Measurements from ENCODE around the gene STIM1.
A peak's percentile ranks its signal among the peaks of the same experiment; 100 is the strongest.

Gene STIM1

DNA sequence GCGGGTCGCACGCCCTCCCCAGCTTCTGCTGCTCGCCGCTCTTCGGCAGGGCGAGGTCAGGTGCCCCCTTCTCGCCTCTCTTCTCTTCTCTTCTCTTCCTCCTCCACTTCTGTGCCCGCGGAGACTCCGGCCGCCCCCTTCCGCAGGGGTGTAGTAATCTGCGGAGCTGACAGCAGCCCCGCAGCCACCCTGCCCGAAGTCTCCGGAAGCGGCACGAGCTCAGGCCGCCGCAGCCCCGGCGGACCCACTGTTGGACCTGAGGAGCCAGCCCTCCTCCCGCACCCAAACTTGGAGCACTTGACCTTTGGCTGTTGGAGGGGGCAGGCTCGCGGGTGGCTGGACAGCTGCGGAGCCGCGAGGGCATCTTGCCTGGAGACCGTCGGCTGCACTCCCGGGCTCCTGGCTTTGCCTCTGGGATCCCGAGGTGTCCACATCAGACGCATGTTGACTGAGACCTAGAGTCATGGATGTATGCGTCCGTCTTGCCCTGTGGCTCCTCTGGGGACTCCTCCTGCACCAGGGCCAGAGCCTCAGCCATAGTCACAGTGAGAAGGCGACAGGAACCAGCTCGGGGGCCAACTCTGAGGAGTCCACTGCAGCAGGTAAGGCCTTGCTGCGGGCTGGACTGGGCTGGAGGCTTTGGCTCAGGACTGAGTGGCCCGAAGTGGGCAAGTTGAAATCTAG, 486 bp downstream of the STIM1 start:
- Histone ChIP-seq H3K27me3 (ENCODE audit: insufficient read depth, poor library complexity, severe bottlenecking) (no peaks in the 10 kb centered on the region), H3K4me3 (replicated peaks; ENCODE audit: insufficient read depth, low read length) (peak overlapping the region; percentile 87), H3K27ac (replicated peaks) (peak overlapping the region; percentile 90)
- TF ChIP-seq, protein P1, sequence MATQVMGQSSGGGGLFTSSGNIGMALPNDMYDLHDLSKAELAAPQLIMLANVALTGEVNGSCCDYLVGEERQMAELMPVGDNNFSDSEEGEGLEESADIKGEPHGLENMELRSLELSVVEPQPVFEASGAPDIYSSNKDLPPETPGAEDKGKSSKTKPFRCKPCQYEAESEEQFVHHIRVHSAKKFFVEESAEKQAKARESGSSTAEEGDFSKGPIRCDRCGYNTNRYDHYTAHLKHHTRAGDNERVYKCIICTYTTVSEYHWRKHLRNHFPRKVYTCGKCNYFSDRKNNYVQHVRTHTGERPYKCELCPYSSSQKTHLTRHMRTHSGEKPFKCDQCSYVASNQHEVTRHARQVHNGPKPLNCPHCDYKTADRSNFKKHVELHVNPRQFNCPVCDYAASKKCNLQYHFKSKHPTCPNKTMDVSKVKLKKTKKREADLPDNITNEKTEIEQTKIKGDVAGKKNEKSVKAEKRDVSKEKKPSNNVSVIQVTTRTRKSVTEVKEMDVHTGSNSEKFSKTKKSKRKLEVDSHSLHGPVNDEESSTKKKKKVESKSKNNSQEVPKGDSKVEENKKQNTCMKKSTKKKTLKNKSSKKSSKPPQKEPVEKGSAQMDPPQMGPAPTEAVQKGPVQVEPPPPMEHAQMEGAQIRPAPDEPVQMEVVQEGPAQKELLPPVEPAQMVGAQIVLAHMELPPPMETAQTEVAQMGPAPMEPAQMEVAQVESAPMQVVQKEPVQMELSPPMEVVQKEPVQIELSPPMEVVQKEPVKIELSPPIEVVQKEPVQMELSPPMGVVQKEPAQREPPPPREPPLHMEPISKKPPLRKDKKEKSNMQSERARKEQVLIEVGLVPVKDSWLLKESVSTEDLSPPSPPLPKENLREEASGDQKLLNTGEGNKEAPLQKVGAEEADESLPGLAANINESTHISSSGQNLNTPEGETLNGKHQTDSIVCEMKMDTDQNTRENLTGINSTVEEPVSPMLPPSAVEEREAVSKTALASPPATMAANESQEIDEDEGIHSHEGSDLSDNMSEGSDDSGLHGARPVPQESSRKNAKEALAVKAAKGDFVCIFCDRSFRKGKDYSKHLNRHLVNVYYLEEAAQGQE (IDR thresholded peaks at IDR 0.05; ENCODE audit: insufficient replicate concordance, low read depth) = no peak
- no peak for TF ChIP-seq POLR2AphosphoS5 (IDR thresholded peaks at IDR 0.05; ENCODE audit: low read depth)
- no peak for TF ChIP-seq GABPA (IDR thresholded peaks at IDR 0.05; ENCODE audit: low read depth)
- TF ChIP-seq SPI1 (IDR thresholded peaks at IDR 0.05; ENCODE audit: borderline replicate concordance, low read depth) = no peak
- TF ChIP-seq, protein P2, sequence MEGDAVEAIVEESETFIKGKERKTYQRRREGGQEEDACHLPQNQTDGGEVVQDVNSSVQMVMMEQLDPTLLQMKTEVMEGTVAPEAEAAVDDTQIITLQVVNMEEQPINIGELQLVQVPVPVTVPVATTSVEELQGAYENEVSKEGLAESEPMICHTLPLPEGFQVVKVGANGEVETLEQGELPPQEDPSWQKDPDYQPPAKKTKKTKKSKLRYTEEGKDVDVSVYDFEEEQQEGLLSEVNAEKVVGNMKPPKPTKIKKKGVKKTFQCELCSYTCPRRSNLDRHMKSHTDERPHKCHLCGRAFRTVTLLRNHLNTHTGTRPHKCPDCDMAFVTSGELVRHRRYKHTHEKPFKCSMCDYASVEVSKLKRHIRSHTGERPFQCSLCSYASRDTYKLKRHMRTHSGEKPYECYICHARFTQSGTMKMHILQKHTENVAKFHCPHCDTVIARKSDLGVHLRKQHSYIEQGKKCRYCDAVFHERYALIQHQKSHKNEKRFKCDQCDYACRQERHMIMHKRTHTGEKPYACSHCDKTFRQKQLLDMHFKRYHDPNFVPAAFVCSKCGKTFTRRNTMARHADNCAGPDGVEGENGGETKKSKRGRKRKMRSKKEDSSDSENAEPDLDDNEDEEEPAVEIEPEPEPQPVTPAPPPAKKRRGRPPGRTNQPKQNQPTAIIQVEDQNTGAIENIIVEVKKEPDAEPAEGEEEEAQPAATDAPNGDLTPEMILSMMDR (IDR thresholded peaks at IDR 0.05; ENCODE audit: insufficient read depth, low read length) = no peak
- peak in 1 of 2 experiments; percentile 79 for DNase-seq (ENCODE audit: low read depth in 1 of 2, low spot score in 1 of 2)

DNA sequence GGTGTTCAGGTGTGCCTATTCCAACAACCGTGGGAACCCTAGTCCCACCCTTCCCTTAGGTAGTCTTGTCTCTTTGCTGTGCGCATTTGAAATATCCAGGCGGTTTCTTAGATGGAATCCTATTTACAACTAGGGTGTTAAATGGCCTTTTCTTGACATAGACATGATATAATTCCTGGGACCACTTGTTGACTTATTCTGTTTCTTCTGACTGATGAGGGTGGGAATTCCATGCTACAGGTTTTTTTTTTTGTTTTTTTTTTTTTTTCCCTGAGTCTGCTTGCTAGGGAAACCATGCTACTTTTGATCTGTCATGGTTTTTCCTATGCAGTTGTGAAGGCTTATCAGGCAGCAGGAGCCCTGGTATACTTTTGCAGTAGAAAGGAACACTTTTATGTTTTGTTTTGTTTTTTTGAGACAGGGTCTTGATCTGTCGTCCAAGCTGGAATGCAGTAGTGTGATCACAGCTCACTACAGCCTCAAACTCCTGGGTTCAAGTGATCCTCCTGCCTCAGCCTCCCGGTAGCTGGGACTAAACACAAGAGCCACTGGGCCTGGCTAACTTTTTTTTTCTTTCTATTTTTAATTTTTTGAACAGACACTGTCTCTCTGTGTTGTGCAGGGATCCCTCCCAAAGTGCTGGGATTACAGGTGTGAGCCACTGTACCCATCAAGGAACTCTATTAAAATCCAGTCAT, 1.5 kb downstream of the STIM1 start:
- no peak for DNase-seq (ENCODE audit: low read depth in 1 of 2, low spot score in 1 of 2)
- Histone ChIP-seq H3K27me3 (ENCODE audit: insufficient read depth, poor library complexity, severe bottlenecking) (no peaks in the 10 kb centered on the region), H3K4me3 (replicated peaks; ENCODE audit: insufficient read depth, low read length) (peak overlapping the region; percentile 87), H3K27ac (replicated peaks) (peak overlapping the region; percentile 90)
- TF ChIP-seq POLR2AphosphoS5 (IDR thresholded peaks at IDR 0.05; ENCODE audit: low read depth) (no peak), GABPA (IDR thresholded peaks at IDR 0.05; ENCODE audit: low read depth) (no peak), SPI1 (IDR thresholded peaks at IDR 0.05; ENCODE audit: borderline replicate concordance, low read depth) (no peak)
- TF ChIP-seq, protein P1 (IDR thresholded peaks at IDR 0.05; ENCODE audit: insufficient replicate concordance, low read depth) = no peak
- TF ChIP-seq, protein P2 (IDR thresholded peaks at IDR 0.05; ENCODE audit: insufficient read depth, low read length) = no peak

DNA sequence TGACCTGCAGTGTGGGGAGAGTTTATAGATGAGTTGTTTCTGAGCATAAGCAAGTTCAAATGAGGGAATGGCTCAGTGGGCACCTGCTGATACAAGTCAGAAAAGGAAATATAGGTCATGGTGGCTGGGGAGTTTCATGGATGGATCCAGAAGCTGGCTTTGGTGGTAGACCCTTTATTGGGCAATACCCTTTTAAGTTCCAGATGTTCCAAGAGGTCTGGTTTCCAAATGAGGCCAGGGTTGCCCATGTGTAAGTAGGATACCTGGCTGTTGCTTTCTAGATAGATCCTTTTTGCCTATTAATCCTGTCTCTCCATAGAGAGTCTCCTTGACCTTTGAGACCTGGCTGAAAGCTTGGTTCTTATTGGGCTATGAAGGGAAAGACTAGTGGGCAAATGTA, 2.2 kb downstream of the STIM1 start:
- Histone ChIP-seq H3K27me3 (ENCODE audit: insufficient read depth, poor library complexity, severe bottlenecking) (no peaks in the 10 kb centered on the region), H3K4me3 (replicated peaks; ENCODE audit: insufficient read depth, low read length) (peak overlapping the region; percentile 87), H3K27ac (replicated peaks) (no peak overlapping the region)
- TF ChIP-seq, protein P2 (IDR thresholded peaks at IDR 0.05; ENCODE audit: insufficient read depth, low read length) = no peak
- TF ChIP-seq SPI1 (IDR thresholded peaks at IDR 0.05; ENCODE audit: borderline replicate concordance, low read depth) = no peak
- TF ChIP-seq, protein P1 (IDR thresholded peaks at IDR 0.05; ENCODE audit: insufficient replicate concordance, low read depth) = no peak
- no peak for TF ChIP-seq POLR2AphosphoS5 (IDR thresholded peaks at IDR 0.05; ENCODE audit: low read depth)
- no peak for TF ChIP-seq GABPA (IDR thresholded peaks at IDR 0.05; ENCODE audit: low read depth)
- no peak for DNase-seq (ENCODE audit: low read depth in 1 of 2, low spot score in 1 of 2)

Measured in HL-60 (cell line).